Keratinocyte (primary cell): ENCODE measurements around the gene RNF150. TPM values are rescaled to one million over a fixed set of nuclear protein-coding genes. Genes with fewer than 3 reads are reported as not detected.
"Not testable (repeated sequence)": the region's sequence is repeated elsewhere in the genome, so short reads cannot be mapped to it uniquely, and the experiment has no call there.

ENCODE experiments used
- DNase-seq: peaks from one replicate; pipeline ENCODE4 v3.0.0-alpha.2; 2011; ENCODE audit warnings: low read depth, missing footprints, low spot score
- FAIRE-seq: peaks from 2 replicates; lab custom pipeline; 2011; peaks lifted over from hg19 to GRCh38; lab: Jason Lieb, UNC
- H2AFZ ChIP-seq: 2 replicates; pipeline ENCODE4 v1.6.0; 2012; ENCODE audit warnings: low read length, control low read depth, inconsistent platforms; ENCODE audit not compliant: control insufficient read depth
- H3K27ac ChIP-seq: 2 replicates; pipeline ENCODE4 v1.5.1; 2011; ENCODE audit warnings: low read length; ENCODE audit not compliant: control insufficient read depth, insufficient read depth
- H3K27me3 ChIP-seq: 3 replicates; pipeline ENCODE4 v1.6.0; 2011; ENCODE audit warnings: low read length; ENCODE audit not compliant: control insufficient read depth, insufficient read depth; ENCODE audit errors: extremely low read depth
- H3K36me3 ChIP-seq, 2 experiments: 2 replicates in 1 of 2; 3 replicates in 1 of 2; pipeline ENCODE4 v1.5.1; 2011; ENCODE audit warnings: low read length in 2 of 2, mild to moderate bottlenecking in 1 of 2; ENCODE audit not compliant: control insufficient read depth in 2 of 2, insufficient read depth in 2 of 2; ENCODE audit errors: extremely low read depth in 1 of 2
- H3K4me1 ChIP-seq: 3 replicates; pipeline ENCODE4 v1.5.1; 2011; ENCODE audit warnings: low read length; ENCODE audit not compliant: control insufficient read depth, insufficient read depth; ENCODE audit errors: extremely low read depth
- H3K4me2 ChIP-seq: 3 replicates; pipeline ENCODE4 v1.6.0; 2011; ENCODE audit warnings: low read depth, low read length; ENCODE audit not compliant: control insufficient read depth, insufficient read depth; ENCODE audit errors: extremely low read depth
- H3K4me3 ChIP-seq, 3 experiments: fragments of 200-600 bp in 1 of 3; sonication (generic) in 1 of 3; 2 replicates in 2 of 3; 3 replicates in 1 of 3; pipeline ENCODE4 v1.5.1; 2011 to 2016; ENCODE audit warnings: low read length in 3 of 3, mild to moderate bottlenecking in 3 of 3, control low read depth in 2 of 3, inconsistent platforms in 1 of 3, low read depth in 1 of 3, mixed read lengths in 1 of 3, mixed run types in 1 of 3, moderate library complexity in 1 of 3; ENCODE audit not compliant: control insufficient read depth in 2 of 3, insufficient read depth in 2 of 3; ENCODE audit errors: extremely low read depth in 1 of 3
- H3K79me2 ChIP-seq: 2 replicates; pipeline ENCODE4 v1.6.0; 2012; ENCODE audit warnings: low read length; ENCODE audit not compliant: control insufficient read depth, insufficient read depth
- H3K9ac ChIP-seq: 3 replicates; pipeline ENCODE4 v1.6.0; 2011; ENCODE audit warnings: low read length; ENCODE audit not compliant: control insufficient read depth, insufficient read depth; ENCODE audit errors: extremely low read depth
- H3K9me1 ChIP-seq: 3 replicates; pipeline ENCODE4 v1.6.0; 2011; ENCODE audit warnings: low read length; ENCODE audit not compliant: control insufficient read depth, insufficient read depth; ENCODE audit errors: extremely low read depth
- H3K9me3 ChIP-seq: 2 replicates; pipeline ENCODE4 v1.5.1; 2012; ENCODE audit warnings: low read depth, low read length; ENCODE audit not compliant: control insufficient read depth
- H4K20me1 ChIP-seq: 3 replicates; pipeline ENCODE4 v1.6.0; 2011; ENCODE audit warnings: low read length; ENCODE audit not compliant: control insufficient read depth, insufficient read depth; ENCODE audit errors: extremely low read depth
- EZH2 ChIP-seq: IDR thresholded peaks from one replicate; pipeline ENCODE4 v1.6.1; 2012; ENCODE audit warnings: inconsistent platforms, mild to moderate bottlenecking, low read length, moderate library complexity
- dilution Hi-C: fragments of 300-500 bp; cut with MboI; formaldehyde crosslinking; loops from one replicate; pipeline ENCODE4 v1.7.0; 2020; ENCODE audit warnings: low sequenced_read_pairs; ENCODE audit not compliant: extremely low pct_ligation_motif_present
- polyA plus RNA-seq, 5 experiments: library from polyadenylated mRNA; depleted of rRNA in 3 of 5; stranded (reverse) in 3 of 5; stranded (forward) in 1 of 5; unstranded in 1 of 5; fragments of >200 nt; gene quantifications; 1 replicate in 1 of 5; 2 replicates in 3 of 5; 3 replicates in 1 of 5; pipeline versions ENCODE4 v1.2.1 to v1.2.3, GENCODE V29; 2011 to 2012; ENCODE audit warnings: missing spikeins in 2 of 5, low read depth in 1 of 5, low replicate concordance in 1 of 5
- TF ChIP-seq, protein P1 (sequence below), 3 experiments: IDR thresholded peaks in 1 of 3; conservative IDR thresholded peaks in 1 of 3; optimal IDR thresholded peaks in 1 of 3; 2 replicates in 2 of 3; 3 replicates in 1 of 3; pipeline versions ENCODE3 to v1.5.1; 2011; ENCODE audit warnings: low read length in 3 of 3, mild to moderate bottlenecking in 3 of 3, moderate library complexity in 2 of 3, control low read depth in 1 of 3, inconsistent platforms in 1 of 3; ENCODE audit not compliant: insufficient read depth in 2 of 3; ENCODE audit errors: extremely low read depth in 1 of 3

RNF150 gene
- polyA plus RNA-seq, 1 donor (not counting 4 experiments of a cell fraction or from before 2014, with no cell fraction given): 0.18 TPM

- no peak overlapping the region for H3K9ac ChIP-seq
- no peak overlapping the region for H3K27ac ChIP-seq
- no peak for DNase-seq
- no peaks in the 10 kb centered on the region for H4K20me1 ChIP-seq
- dilution Hi-C loops: no loop called here
- H3K79me2 ChIP-seq: no peaks in the 10 kb centered on the region
- H2AFZ ChIP-seq: no peak overlapping the region
- H3K9me3 ChIP-seq: no peaks in the 10 kb centered on the region
- H3K4me2 ChIP-seq: no peak overlapping the region
- no peak for FAIRE-seq
- no peak overlapping the region for H3K4me3 ChIP-seq
- H3K4me1 ChIP-seq: no peaks in the 10 kb centered on the region
- TF ChIP-seq, protein P1, sequence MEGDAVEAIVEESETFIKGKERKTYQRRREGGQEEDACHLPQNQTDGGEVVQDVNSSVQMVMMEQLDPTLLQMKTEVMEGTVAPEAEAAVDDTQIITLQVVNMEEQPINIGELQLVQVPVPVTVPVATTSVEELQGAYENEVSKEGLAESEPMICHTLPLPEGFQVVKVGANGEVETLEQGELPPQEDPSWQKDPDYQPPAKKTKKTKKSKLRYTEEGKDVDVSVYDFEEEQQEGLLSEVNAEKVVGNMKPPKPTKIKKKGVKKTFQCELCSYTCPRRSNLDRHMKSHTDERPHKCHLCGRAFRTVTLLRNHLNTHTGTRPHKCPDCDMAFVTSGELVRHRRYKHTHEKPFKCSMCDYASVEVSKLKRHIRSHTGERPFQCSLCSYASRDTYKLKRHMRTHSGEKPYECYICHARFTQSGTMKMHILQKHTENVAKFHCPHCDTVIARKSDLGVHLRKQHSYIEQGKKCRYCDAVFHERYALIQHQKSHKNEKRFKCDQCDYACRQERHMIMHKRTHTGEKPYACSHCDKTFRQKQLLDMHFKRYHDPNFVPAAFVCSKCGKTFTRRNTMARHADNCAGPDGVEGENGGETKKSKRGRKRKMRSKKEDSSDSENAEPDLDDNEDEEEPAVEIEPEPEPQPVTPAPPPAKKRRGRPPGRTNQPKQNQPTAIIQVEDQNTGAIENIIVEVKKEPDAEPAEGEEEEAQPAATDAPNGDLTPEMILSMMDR (optimal IDR thresholded peaks at IDR 0.05 in 1 of 3, IDR thresholded peaks at IDR 0.05 in 1 of 3, conservative IDR thresholded peaks at IDR 0.05 in 1 of 3; ENCODE audit: extremely low read depth in 1 of 3, insufficient read depth in 2 of 3, low read length in 3 of 3): no peak
- no peak for TF ChIP-seq EZH2
- no peaks in the 10 kb centered on the region for H3K9me1 ChIP-seq
- no peaks in the 10 kb centered on the region for H3K36me3 ChIP-seq
- no peaks in the 10 kb centered on the region for H3K27me3 ChIP-seq
Measured at GRCh38 chr4:141169391-141169790, 36.1 kb upstream of the RNF150 start.

DNA sequence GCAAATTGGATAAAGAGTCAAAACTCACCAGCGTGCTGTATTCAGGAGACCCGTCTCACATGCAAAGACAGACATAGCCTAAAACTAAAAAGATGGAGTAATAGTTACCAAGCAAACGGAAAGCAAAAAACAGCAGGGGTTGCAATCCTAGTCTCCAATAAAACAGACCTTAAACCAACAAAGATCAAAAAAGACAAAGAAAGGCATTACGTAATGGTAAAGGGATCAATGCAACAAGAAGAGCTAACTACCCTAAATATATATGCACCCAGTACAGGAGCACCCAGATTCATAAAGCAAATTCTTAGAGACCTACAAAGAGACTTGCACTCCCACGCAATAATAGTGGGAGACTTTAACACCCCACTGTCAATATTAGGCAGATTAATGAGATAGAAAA, 31.7 kb upstream of the RNF150 start:
- dilution Hi-C loops, H4K20me1 ChIP-seq, H2AFZ ChIP-seq, H3K4me1 ChIP-seq, FAIRE-seq, H3K79me2 ChIP-seq, H3K4me2 ChIP-seq, H3K36me3 ChIP-seq, H3K9me3 ChIP-seq, H3K27me3 ChIP-seq, H3K27ac ChIP-seq, H3K9ac ChIP-seq, DNase-seq, H3K4me3 ChIP-seq, H3K9me1 ChIP-seq: not testable (repeated sequence)

GRCh38 chr4:141159027-141159426, 25.8 kb upstream of the RNF150 start:
- dilution Hi-C loops: no loop called here
- Histone ChIP-seq H3K27me3 (no peaks in the 10 kb centered on the region), H3K4me1 (no peaks in the 10 kb centered on the region), H4K20me1 (no peaks in the 10 kb centered on the region), H3K4me3 (no peak overlapping the region), H2AFZ (no peak overlapping the region), H3K4me2 (no peak overlapping the region), H3K9me3 (no peaks in the 10 kb centered on the region), H3K79me2 (no peaks in the 10 kb centered on the region), H3K36me3 (no peaks in the 10 kb centered on the region), H3K9ac (no peak overlapping the region), H3K9me1 (no peaks in the 10 kb centered on the region), H3K27ac (no peak overlapping the region)
- FAIRE-seq (no peak), DNase-seq (no peak)
- TF ChIP-seq, protein P1 (optimal IDR thresholded peaks at IDR 0.05 in 1 of 3, IDR thresholded peaks at IDR 0.05 in 1 of 3, conservative IDR thresholded peaks at IDR 0.05 in 1 of 3; ENCODE audit: extremely low read depth in 1 of 3, insufficient read depth in 2 of 3, low read length in 3 of 3): no peak
- TF ChIP-seq EZH2: no peak
